GM23338 (cell line): ENCODE measurements around the gene KYNU. TPM values are rescaled to one million over a fixed set of nuclear protein-coding genes. Genes with fewer than 3 reads are reported as not detected.

ENCODE experiments used
- ATAC-seq: fragments of 200-7000 bp; cut with Tn5 transposase; 3 replicates; pipeline ENCODE4 v1.9.1; 2020
- DNase-seq: peaks from one replicate; pipeline ENCODE4 v3.0.0-alpha.2; 2015; ENCODE audit warnings: low spot score
- H2AFZ ChIP-seq: fragments of 200-600 bp; sonication (generic); 2 replicates; pipeline ENCODE4 v1.8.0; 2016; ENCODE audit warnings: antibody characterized with exemption, mild to moderate bottlenecking, moderate library complexity
- H3F3A ChIP-seq: fragments of 200-600 bp; sonication (generic); replicated peaks from 2 replicates; pipeline ENCODE4 v1.8.0; 2017; ENCODE audit warnings: antibody characterized with exemption, mixed run types, low read depth
- H3K27ac ChIP-seq: fragments of 200-600 bp; sonication (generic); 2 replicates; pipeline ENCODE4 v1.6.1; 2016; ENCODE audit warnings: low read depth
- H3K27me3 ChIP-seq: fragments of 200-600 bp; sonication (generic); 2 replicates; pipeline ENCODE4 v1.8.0; 2016; ENCODE audit warnings: mild to moderate bottlenecking, mixed run types, moderate library complexity; ENCODE audit not compliant: insufficient read depth
- H3K36me3 ChIP-seq: fragments of 200-600 bp; sonication (generic); 2 replicates; pipeline ENCODE4 v1.8.0; 2016; ENCODE audit warnings: mild to moderate bottlenecking; ENCODE audit not compliant: insufficient read depth
- H3K4me1 ChIP-seq: fragments of 200-600 bp; sonication (generic); 2 replicates; pipeline ENCODE4 v1.8.0; 2016; ENCODE audit warnings: mild to moderate bottlenecking, moderate library complexity; ENCODE audit not compliant: insufficient read depth
- H3K4me2 ChIP-seq: fragments of 200-600 bp; sonication (generic); 2 replicates; pipeline ENCODE4 v1.7.1; 2017; ENCODE audit warnings: mixed run types
- H3K4me3 ChIP-seq: fragments of 200-600 bp; sonication (generic); 2 replicates; pipeline ENCODE4 v1.6.1; 2016; ENCODE audit warnings: mixed run types
- H3K79me2 ChIP-seq: fragments of 200-600 bp; sonication (generic); replicated peaks from 2 replicates; pipeline ENCODE4 v1.8.0; 2017; ENCODE audit warnings: mild to moderate bottlenecking; ENCODE audit not compliant: insufficient read depth
- H3K9me2 ChIP-seq: fragments of 200-600 bp; sonication (generic); 2 replicates; pipeline ENCODE4 v1.8.0; 2017; ENCODE audit not compliant: insufficient read depth
- H4K20me1 ChIP-seq: fragments of 200-600 bp; sonication (generic); replicated peaks from 2 replicates; pipeline ENCODE4 v1.8.0; 2017; ENCODE audit warnings: mild to moderate bottlenecking; ENCODE audit not compliant: insufficient read depth
- H3K27ac Mint-ChIP-seq: 2 replicates; pipeline ENCODE4 v1.8.0; 2020; ENCODE audit warnings: inconsistent platforms, mild to moderate bottlenecking, moderate library complexity, mixed read lengths
- H3K27me3 Mint-ChIP-seq: 3 replicates; pipeline ENCODE4 v1.8.0; 2022; ENCODE audit warnings: low read depth, mild to moderate bottlenecking, moderate library complexity, mixed read lengths, inconsistent platforms; ENCODE audit not compliant: insufficient read depth, poor library complexity
- H3K36me3 Mint-ChIP-seq: 3 replicates; pipeline ENCODE4 v1.8.0; 2021; ENCODE audit warnings: low read depth, mild to moderate bottlenecking, inconsistent platforms, moderate library complexity, mixed read lengths
- H3K4me1 Mint-ChIP-seq: 3 replicates; pipeline ENCODE4 v1.8.0; 2020; ENCODE audit warnings: mild to moderate bottlenecking, inconsistent platforms, mixed read lengths
- H3K4me3 Mint-ChIP-seq: 3 replicates; pipeline ENCODE4 v1.8.0; 2021; ENCODE audit warnings: moderate library complexity, mild to moderate bottlenecking, inconsistent platforms, mixed read lengths
- H3K9me3 Mint-ChIP-seq: 3 replicates; pipeline ENCODE4 v1.8.0; 2020; ENCODE audit warnings: moderate library complexity, mild to moderate bottlenecking, inconsistent platforms, mixed read lengths
- ETS1 ChIP-seq: IDR thresholded peaks from 2 replicates; pipeline ENCODE4 v1.6.1; 2016; ENCODE audit warnings: antibody characterized with exemption
- EZH2 ChIP-seq: fragments of 200-600 bp; sonication (generic); IDR thresholded peaks from one replicate; pipeline ENCODE4 v1.8.0; 2017; ENCODE audit warnings: antibody characterized with exemption, mild to moderate bottlenecking, low read depth; ENCODE audit not compliant: unreplicated experiment
- EZH2phosphoT487 ChIP-seq: fragments of 200-600 bp; sonication (generic); IDR thresholded peaks from one replicate; pipeline ENCODE4 v1.8.1; 2018; ENCODE audit warnings: antibody characterized with exemption; ENCODE audit not compliant: unreplicated experiment
- JUNB ChIP-seq: IDR thresholded peaks from one replicate; pipeline ENCODE4 v1.6.1; 2016; ENCODE audit warnings: antibody characterized with exemption; ENCODE audit not compliant: unreplicated experiment
- NANOG ChIP-seq: IDR thresholded peaks from 2 replicates; pipeline ENCODE4 v1.6.1; 2016; ENCODE audit warnings: antibody characterized with exemption, borderline replicate concordance
- REST ChIP-seq: IDR thresholded peaks from one replicate; pipeline ENCODE4 v1.6.1; 2018; ENCODE audit warnings: antibody characterized with exemption; ENCODE audit not compliant: unreplicated experiment
- STAT1 ChIP-seq: IDR thresholded peaks from one replicate; pipeline ENCODE4 v1.6.1; 2016; ENCODE audit warnings: antibody characterized with exemption; ENCODE audit not compliant: unreplicated experiment
- ZNF114 ChIP-seq: fragments of 250-450 bp; sonication (Bioruptor Pico); IDR thresholded peaks from 2 replicates; pipeline ENCODE4 v1.5.0; 2020; ENCODE audit warnings: mild to moderate bottlenecking, moderate library complexity
- ZNF462 ChIP-seq: fragments of 250-450 bp; sonication (Bioruptor Pico); IDR thresholded peaks from 2 replicates; pipeline ENCODE4 v1.5.0; 2020; ENCODE audit warnings: mild to moderate bottlenecking, moderate library complexity
- polyA plus RNA-seq: library from polyadenylated mRNA; unstranded; fragments of >200 nt; fragmentation: Nextera tagmentation; extraction: Ambion mirVana; gene quantifications from 2 replicates; pipeline ENCODE4 v1.2.1, GENCODE V29; 2016
- total RNA-seq: library from RNA; depleted of rRNA; stranded (reverse); fragments of >200 nt; shearing (Covaris generic); gene quantifications from 2 replicates; pipeline ENCODE4 v1.2.3, GENCODE V29; 2014
- TF ChIP-seq, protein P1 (sequence below), 2 experiments: fragments of 200-600 bp in 1 of 2; sonication (generic) in 1 of 2; conservative IDR thresholded peaks; 2 replicates each; pipeline versions ENCODE4 v1.5.1 to v1.6.1; 2016 to 2017; ENCODE audit warnings: antibody characterized with exemption in 2 of 2, low read depth in 2 of 2, mild to moderate bottlenecking in 2 of 2, moderate library complexity in 1 of 2

Gene KYNU
- total and polyA plus RNA-seq, 2 experiments from 2014 or later: 0.03 to 0.21 TPM

GRCh38 chr2:142880279-142880678 is 2.8 kb downstream of the KYNU start:
- no peaks in the 10 kb centered on the region for H4K20me1 ChIP-seq
- no peak overlapping the region for H2AFZ ChIP-seq
- H3K4me3 ChIP-seq: no peak overlapping the region
- Mint-ChIP-seq H3K9me3 (peaks cover 7% of the 10 kb centered on the region; the same call in 2 of the 3 replicates), H3K36me3 (peaks cover 4% of the 10 kb centered on the region; the same call in 2 of the 3 replicates), H3K4me3 (no peak overlapping the region), H3K4me1 (peaks cover 7% of the 10 kb centered on the region; the same call in 1 of the 3 replicates), H3K27ac (no peak overlapping the region), H3K27me3 (peaks cover 4% of the 10 kb centered on the region)
- no peaks in the 10 kb centered on the region for H3K27me3 ChIP-seq
- DNase-seq: no peak
- H3F3A ChIP-seq: no peaks in the 10 kb centered on the region
- no peaks in the 10 kb centered on the region for H3K9me2 ChIP-seq
- no peaks in the 10 kb centered on the region for H3K79me2 ChIP-seq
- H3K27ac ChIP-seq: no peak overlapping the region
- H3K36me3 ChIP-seq: no peaks in the 10 kb centered on the region
- no peaks in the 10 kb centered on the region for H3K4me1 ChIP-seq
- no peak for TF ChIP-seq EZH2
- no peak for TF ChIP-seq STAT1
- TF ChIP-seq ETS1: no peak
- TF ChIP-seq ZNF114: no peak
- no peak for TF ChIP-seq EZH2phosphoT487
- no peak for TF ChIP-seq NANOG
- ATAC-seq: no peak
- H3K4me2 ChIP-seq: no peak overlapping the region

- Histone ChIP-seq H3K36me3 (no peaks in the 10 kb centered on the region), H3K27ac (no peak overlapping the region), H3K4me3 (no peak overlapping the region), H3K4me1 (no peaks in the 10 kb centered on the region), H4K20me1 (no peaks in the 10 kb centered on the region), H3K79me2 (no peaks in the 10 kb centered on the region), H2AFZ (no peak overlapping the region), H3K4me2 (no peak overlapping the region), H3F3A (no peaks in the 10 kb centered on the region), H3K27me3 (no peaks in the 10 kb centered on the region), H3K9me2 (no peaks in the 10 kb centered on the region)
- Mint-ChIP-seq H3K4me3 (no peak overlapping the region), H3K36me3 (peaks cover 4% of the 10 kb centered on the region; the same call in 2 of the 3 replicates), H3K4me1 (peaks cover 7% of the 10 kb centered on the region; the same call in 1 of the 3 replicates), H3K27ac (no peak overlapping the region), H3K27me3 (peaks cover 4% of the 10 kb centered on the region), H3K9me3 (peaks cover 7% of the 10 kb centered on the region; the same call in 2 of the 3 replicates)
- DNase-seq: no peak
- no peak for ATAC-seq
- TF ChIP-seq EZH2: no peak
- TF ChIP-seq REST: no peak
- no peak for TF ChIP-seq ZNF114
- TF ChIP-seq, protein P1, sequence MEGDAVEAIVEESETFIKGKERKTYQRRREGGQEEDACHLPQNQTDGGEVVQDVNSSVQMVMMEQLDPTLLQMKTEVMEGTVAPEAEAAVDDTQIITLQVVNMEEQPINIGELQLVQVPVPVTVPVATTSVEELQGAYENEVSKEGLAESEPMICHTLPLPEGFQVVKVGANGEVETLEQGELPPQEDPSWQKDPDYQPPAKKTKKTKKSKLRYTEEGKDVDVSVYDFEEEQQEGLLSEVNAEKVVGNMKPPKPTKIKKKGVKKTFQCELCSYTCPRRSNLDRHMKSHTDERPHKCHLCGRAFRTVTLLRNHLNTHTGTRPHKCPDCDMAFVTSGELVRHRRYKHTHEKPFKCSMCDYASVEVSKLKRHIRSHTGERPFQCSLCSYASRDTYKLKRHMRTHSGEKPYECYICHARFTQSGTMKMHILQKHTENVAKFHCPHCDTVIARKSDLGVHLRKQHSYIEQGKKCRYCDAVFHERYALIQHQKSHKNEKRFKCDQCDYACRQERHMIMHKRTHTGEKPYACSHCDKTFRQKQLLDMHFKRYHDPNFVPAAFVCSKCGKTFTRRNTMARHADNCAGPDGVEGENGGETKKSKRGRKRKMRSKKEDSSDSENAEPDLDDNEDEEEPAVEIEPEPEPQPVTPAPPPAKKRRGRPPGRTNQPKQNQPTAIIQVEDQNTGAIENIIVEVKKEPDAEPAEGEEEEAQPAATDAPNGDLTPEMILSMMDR (conservative IDR thresholded peaks at IDR 0.05; ENCODE audit: low read depth in 2 of 2): no peak
- no peak for TF ChIP-seq JUNB
- no peak for TF ChIP-seq ZNF462 (CRISPR knock-in tag)
Observed at GRCh38 chr2:142881619-142882018, 4.2 kb downstream of the KYNU start.
